Measurements from ENCODE around the gene SLC9C1.

GRCh38 chr3:112247350-112247749, 46.7 kb downstream of the SLC9C1 start:
- TF ChIP-seq CTCF (optimal IDR thresholded peaks at IDR 0.05 in 1 of 3, IDR thresholded peaks at IDR 0.05 in 1 of 3, conservative IDR thresholded peaks at IDR 0.05 in 1 of 3; ENCODE audit: extremely low read depth in 1 of 3, insufficient read depth in 2 of 3, low read length in 3 of 3), result no peak
- no peak for TF ChIP-seq EZH2 (IDR thresholded peaks at IDR 0.05; ENCODE audit: low read length)

Measured in keratinocyte (primary cell).